Spleen (tissue), 11 donors: ENCODE data around the gene MED13L. TPM values are rescaled to one million over a fixed set of nuclear protein-coding genes. Genes with fewer than 3 reads are reported as not detected.

ENCODE experiments used
- DNase-seq: peaks from one replicate; pipeline ENCODE4 v3.0.0-alpha.2; 2020
- H3K27ac ChIP-seq, 8 donors: fragments of 200-600 bp; sonication (generic) in 7 of 8; 1 replicate in 4 of 8; 2 replicates in 4 of 8; pipeline versions ENCODE4 v1.5.0 to v1.8.0; 2016 to 2021; ENCODE audit warnings: inconsistent platforms in 4 of 8, mild to moderate bottlenecking in 4 of 8, moderate library complexity in 1 of 8
- H3K27me3 ChIP-seq, 7 donors: fragments of 200-600 bp; sonication (generic) in 6 of 7; replicated peaks in 1 of 7; 1 replicate in 4 of 7; 2 replicates in 3 of 7; pipeline versions ENCODE4 v1.5.0 to v1.8.0; 2016 to 2021; ENCODE audit warnings: inconsistent platforms in 3 of 7, mild to moderate bottlenecking in 1 of 7
- H3K36me3 ChIP-seq, 6 donors: fragments of 200-600 bp; sonication (generic) in 5 of 6; 1 replicate in 4 of 6; 2 replicates in 2 of 6; pipeline versions ENCODE4 v1.5.0 to v1.8.0; 2016 to 2021; ENCODE audit warnings: inconsistent platforms in 2 of 6
- H3K4me1 ChIP-seq, 6 donors: fragments of 200-600 bp; sonication (generic) in 5 of 6; 1 replicate in 3 of 6; 2 replicates in 3 of 6; pipeline versions ENCODE4 v1.5.0 to v1.8.0; 2016 to 2021; ENCODE audit warnings: inconsistent platforms in 3 of 6
- H3K4me3 ChIP-seq, 8 donors: fragments of 200-600 bp; sonication (generic) in 7 of 8; 1 replicate in 4 of 8; 2 replicates in 4 of 8; pipeline versions ENCODE4 v1.5.0 to v1.8.0; 2016 to 2021; ENCODE audit warnings: inconsistent platforms in 4 of 8, mild to moderate bottlenecking in 4 of 8, moderate library complexity in 2 of 8
- H3K9me3 ChIP-seq, 8 donors: fragments of 200-600 bp; sonication (generic) in 7 of 8; 1 replicate in 4 of 8; 2 replicates in 4 of 8; pipeline versions ENCODE4 v1.5.0 to v1.8.0; 2016 to 2021; ENCODE audit warnings: inconsistent platforms in 4 of 8
- POLR2A ChIP-seq, 3 donors: fragments of 450-650 bp; IDR thresholded peaks; one replicate each; pipeline ENCODE4 v1.5.1; 2017; ENCODE audit warnings: antibody characterized with exemption in 3 of 3, mild to moderate bottlenecking in 1 of 3
- POLR2AphosphoS5 ChIP-seq, 3 donors: sonication (generic); formaldehyde crosslinking; IDR thresholded peaks; one replicate each; pipeline ENCODE4 v1.5.1; 2017; ENCODE audit warnings: antibody characterized with exemption in 3 of 3
- WGBS, 5 donors: extraction: QIAGEN DNeasy Blood & Tissue Kit in 3 of 5; methylation state at CpG; one replicate each; pipeline versions ENCODE4 v1.1.5 to v1.1.7; 2013 to 2018; 5-methylcytosine and 5-hydroxymethylcytosine counted together
- intact Hi-C: fragments of 100-400 bp; cut with DNase I; formaldehyde crosslinking; loops from one replicate; pipeline ENCODE4 v1.15.0; 2023; ENCODE audit warnings: low total_unique reads
- polyA plus RNA-seq, 3 donors: library from polyadenylated mRNA; stranded (reverse); fragments of 200-250 nt; gene quantifications; one replicate each; pipeline ENCODE4 v1.2.1, GENCODE V29; 2013
- total RNA-seq, 7 donors: library from RNA; depleted of rRNA in 3 of 7; stranded (reverse); fragments of >200 nt in 3 of 7; fragmentation: NEBNext Ultra II Directional in 4 of 7; extraction: Animal tissue kit (Norgen Biotek cat#: 25700) in 4 of 7; gene quantifications; one replicate each; pipeline versions ENCODE4 v1.1.0 to v1.2.1, GENCODE V29; 2016 to 2021
- TF ChIP-seq, protein P1 (sequence below), 11 experiments: fragments of 200-600 bp in 7 of 11; fragments of 450-650 bp in 4 of 11; sonication (generic) in 4 of 11; IDR thresholded peaks in 8 of 11; conservative IDR thresholded peaks in 3 of 11; 1 replicate in 7 of 11; 2 replicates in 4 of 11; pipeline versions ENCODE4 v1.4.0 to v1.8.0; 2016 to 2021; ENCODE audit warnings: antibody characterized with exemption in 11 of 11, inconsistent platforms in 4 of 11, mild to moderate bottlenecking in 1 of 11
- donor health status: healthy with polysubstance abuse.
- donor health status: DM: no; HTN: no; CAD: no; lungs with moderate emphysema.
- donor health status: DM: no; HTN: no; CAD: no.
- donor health status: Bipolar disorder and iron deficiency.
- donor health status: healthy.
- donor health status: DM: no; HTN: no; CAD: no.
- donor health status: DM: yes; HTN: yes; CAD: no.

MED13L gene
- total and polyA plus RNA-seq, 10 donors, result 13.4 to 255 (median 185) TPM

DNA sequence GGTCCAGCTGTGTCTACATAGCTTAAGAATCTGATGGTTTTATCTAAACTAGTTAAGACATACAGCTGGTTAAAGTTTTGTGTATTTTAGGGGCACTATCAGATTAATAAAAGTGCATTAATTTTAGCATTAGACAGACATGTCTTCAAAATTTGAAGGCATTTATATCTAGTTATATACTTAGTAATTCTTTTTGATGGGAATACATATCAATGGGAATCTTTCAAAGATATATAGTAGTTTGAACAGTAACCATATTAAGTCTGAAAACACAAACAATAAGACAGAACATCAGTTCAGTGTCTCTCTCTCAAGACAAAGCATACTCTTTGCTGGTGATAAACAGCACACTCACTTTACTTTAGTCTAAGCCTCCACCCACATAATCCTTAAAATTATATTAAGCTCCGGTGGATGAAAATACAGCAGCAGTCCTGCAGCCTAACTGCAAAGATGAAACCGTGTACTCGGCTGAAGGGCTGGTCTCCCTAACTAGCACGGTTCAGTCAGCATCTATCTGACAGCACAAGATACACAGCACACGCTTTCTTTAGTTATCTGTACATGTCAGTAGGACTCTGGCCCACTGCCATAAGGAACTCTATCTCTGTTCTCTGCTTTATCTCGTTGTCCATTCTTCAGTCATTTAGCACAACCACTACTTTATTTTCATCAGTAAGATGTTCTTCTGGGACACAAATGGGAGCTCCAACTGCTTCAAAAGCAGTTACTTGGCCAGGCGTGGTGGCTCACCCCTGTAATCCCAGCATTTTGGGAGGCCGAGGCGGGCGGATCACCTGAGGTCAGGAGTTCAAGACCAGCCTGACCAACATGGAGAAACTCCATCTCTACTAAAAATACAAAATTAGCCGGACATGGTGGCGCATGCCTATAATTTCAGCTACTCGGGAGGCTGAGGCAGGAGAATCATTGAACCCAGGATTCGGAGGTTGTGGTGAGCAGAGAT, 80.5 kb downstream of the MED13L start:
- Histone ChIP-seq H3K36me3 (no peaks in the 10 kb centered on the region), H3K27ac (peak overlapping the region in 3 of 8 donors; percentile 28 to 61 (median 57)), H3K27me3 (no peaks in the 10 kb centered on the region), H3K9me3 (no peaks in the 10 kb centered on the region), H3K4me1 (peaks cover 16 to 100% (median 78%) of the 10 kb centered on the region in 6 donors), H3K4me3 (no peak overlapping the region)
- intact Hi-C loops, result no loop called here
- no peak for TF ChIP-seq POLR2AphosphoS5 (IDR thresholded peaks at IDR 0.05)
- no peak for TF ChIP-seq POLR2A (IDR thresholded peaks at IDR 0.05)
- TF ChIP-seq, protein P1, sequence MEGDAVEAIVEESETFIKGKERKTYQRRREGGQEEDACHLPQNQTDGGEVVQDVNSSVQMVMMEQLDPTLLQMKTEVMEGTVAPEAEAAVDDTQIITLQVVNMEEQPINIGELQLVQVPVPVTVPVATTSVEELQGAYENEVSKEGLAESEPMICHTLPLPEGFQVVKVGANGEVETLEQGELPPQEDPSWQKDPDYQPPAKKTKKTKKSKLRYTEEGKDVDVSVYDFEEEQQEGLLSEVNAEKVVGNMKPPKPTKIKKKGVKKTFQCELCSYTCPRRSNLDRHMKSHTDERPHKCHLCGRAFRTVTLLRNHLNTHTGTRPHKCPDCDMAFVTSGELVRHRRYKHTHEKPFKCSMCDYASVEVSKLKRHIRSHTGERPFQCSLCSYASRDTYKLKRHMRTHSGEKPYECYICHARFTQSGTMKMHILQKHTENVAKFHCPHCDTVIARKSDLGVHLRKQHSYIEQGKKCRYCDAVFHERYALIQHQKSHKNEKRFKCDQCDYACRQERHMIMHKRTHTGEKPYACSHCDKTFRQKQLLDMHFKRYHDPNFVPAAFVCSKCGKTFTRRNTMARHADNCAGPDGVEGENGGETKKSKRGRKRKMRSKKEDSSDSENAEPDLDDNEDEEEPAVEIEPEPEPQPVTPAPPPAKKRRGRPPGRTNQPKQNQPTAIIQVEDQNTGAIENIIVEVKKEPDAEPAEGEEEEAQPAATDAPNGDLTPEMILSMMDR (IDR thresholded peaks at IDR 0.05 in 8 of 11, conservative IDR thresholded peaks at IDR 0.05 in 3 of 11), result no peak
- WGBS, 5 donors, result 74 to 85% (median 78%) methylated on average over 14 of the region's 14 CpGs
- no peak for DNase-seq

DNA sequence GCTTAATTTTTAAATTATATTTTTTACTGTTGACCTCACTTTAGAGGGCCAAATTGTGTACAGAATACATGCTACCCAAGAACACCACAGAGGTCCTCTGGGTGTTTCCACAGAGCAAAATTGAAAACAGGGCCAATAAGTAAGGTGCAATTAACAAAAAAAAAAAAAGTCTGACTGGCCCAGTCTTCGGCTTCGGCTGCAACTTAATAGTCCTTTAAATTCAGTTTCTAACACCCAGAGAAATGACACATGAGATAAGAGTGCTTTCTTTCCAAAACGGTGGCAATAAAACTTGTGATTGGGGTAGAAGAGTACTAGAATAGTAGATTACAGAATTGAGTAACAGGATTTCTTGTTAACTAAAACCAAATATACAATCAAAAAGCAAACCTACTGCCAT, 81.3 kb downstream of the MED13L start:
- TF ChIP-seq, protein P1 (IDR thresholded peaks at IDR 0.05 in 8 of 11, conservative IDR thresholded peaks at IDR 0.05 in 3 of 11), result no peak
- TF ChIP-seq POLR2A (IDR thresholded peaks at IDR 0.05), result no peak
- DNase-seq, result no peak
- Histone ChIP-seq H3K36me3 (no peaks in the 10 kb centered on the region), H3K4me1 (peaks cover 16 to 100% (median 76%) of the 10 kb centered on the region in 6 donors), H3K4me3 (no peak overlapping the region), H3K9me3 (no peaks in the 10 kb centered on the region), H3K27me3 (no peaks in the 10 kb centered on the region), H3K27ac (peak overlapping the region in 3 of 8 donors; percentile 36 to 61 (median 57))
- WGBS, 5 donors, result 61 to 76% (median 67%) methylated on average over 3 of the region's 3 CpGs
- intact Hi-C loops, result no loop called here

DNA sequence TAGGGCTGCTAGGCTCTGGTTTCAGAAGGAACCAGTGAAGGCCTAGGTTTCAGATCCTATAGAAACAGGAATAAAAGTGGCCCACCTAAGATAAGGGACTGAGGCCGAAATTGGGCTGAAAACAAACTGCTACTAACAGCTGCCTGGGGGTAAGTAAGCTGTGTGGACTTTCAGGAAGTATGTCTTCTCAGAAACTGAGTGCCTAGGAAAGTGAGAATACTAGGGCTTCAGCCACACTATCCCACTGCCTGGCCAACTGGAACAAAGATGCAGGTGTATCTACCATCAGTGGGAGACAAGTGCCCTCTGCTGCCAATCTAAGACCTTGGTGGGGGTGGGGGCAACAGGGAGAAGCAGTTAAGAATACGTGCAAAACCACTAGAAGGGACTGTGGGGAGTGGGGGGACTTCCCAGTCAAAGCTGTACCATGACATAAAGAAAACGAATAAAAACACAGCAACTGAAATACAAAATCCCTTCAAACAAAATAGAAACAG, 82.5 kb downstream of the MED13L start:
- Histone ChIP-seq H3K27me3 (no peaks in the 10 kb centered on the region), H3K4me3 (no peak overlapping the region), H3K4me1 (peaks cover 16 to 100% (median 83%) of the 10 kb centered on the region in 6 donors), H3K27ac (peak overlapping the region in 4 of 8 donors; percentile 57 to 67 (median 60)), H3K9me3 (no peaks in the 10 kb centered on the region), H3K36me3 (no peaks in the 10 kb centered on the region)
- intact Hi-C loops, result no loop called here
- DNase-seq, result no peak
- TF ChIP-seq, protein P1 (IDR thresholded peaks at IDR 0.05 in 8 of 11, conservative IDR thresholded peaks at IDR 0.05 in 3 of 11), result no peak
- no peak for TF ChIP-seq POLR2AphosphoS5 (IDR thresholded peaks at IDR 0.05)
- WGBS, 5 donors, result 34 to 45% (median 36%) methylated on average over 3 of the region's 3 CpGs

DNA sequence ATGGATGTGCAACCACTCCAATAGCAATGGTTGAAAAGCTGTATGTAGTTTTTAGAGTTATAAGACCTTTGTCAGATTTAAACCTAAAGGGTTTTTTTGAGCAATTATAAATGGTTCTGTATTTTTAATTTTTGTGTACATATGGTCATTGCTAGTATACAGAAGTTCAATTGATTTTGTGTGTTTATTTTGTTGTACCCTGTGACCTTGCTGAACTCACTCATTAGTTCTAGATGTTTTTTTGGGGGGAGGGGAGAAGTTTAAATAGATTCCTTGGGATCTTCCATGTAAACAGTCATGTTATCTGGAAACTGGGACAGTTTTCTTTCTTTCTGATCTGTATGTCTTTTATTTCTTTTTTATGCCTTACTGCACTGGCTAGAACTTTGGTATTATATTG, 87.8 kb downstream of the MED13L start:
- Histone ChIP-seq H3K36me3 (no peaks in the 10 kb centered on the region), H3K4me1 (peaks cover 34 to 100% (median 76%) of the 10 kb centered on the region in 6 donors), H3K27me3 (no peaks in the 10 kb centered on the region), H3K27ac (no peak overlapping the region), H3K9me3 (no peaks in the 10 kb centered on the region), H3K4me3 (no peak overlapping the region)
- intact Hi-C loops, result no loop called here
- no peak for DNase-seq
- no peak for TF ChIP-seq POLR2A (IDR thresholded peaks at IDR 0.05)
- TF ChIP-seq POLR2AphosphoS5 (IDR thresholded peaks at IDR 0.05), result no peak
- TF ChIP-seq, protein P1 (IDR thresholded peaks at IDR 0.05 in 8 of 11, conservative IDR thresholded peaks at IDR 0.05 in 3 of 11), result no peak
